ENCODE measurements around the gene WNT9A.

- TF ChIP-seq POLR2A (IDR thresholded peaks at IDR 0.05) (no peak), CTCF (IDR thresholded peaks at IDR 0.05) (no peak)
Observed at GRCh38 chr1:227923353-227924167, 24.2 kb downstream of the WNT9A start.

Measured in lower leg skin (tissue), 3 donors.